Fibroblast of the aortic adventitia (primary cell): ENCODE data around the gene GMDS. TPM values are rescaled to one million over a fixed set of nuclear protein-coding genes. Genes with fewer than 3 reads are reported as not detected.

Experiments used
- DNase-seq: peaks from one replicate; pipeline ENCODE4 v3.0.0-alpha.2; 2010; ENCODE audit warnings: low read depth
- H3K4me3 ChIP-seq: 2 replicates; pipeline ENCODE4 v1.5.1; 2011; ENCODE audit warnings: low read depth, mild to moderate bottlenecking, control low read depth, low read length, moderate library complexity
- CTCF ChIP-seq: IDR thresholded peaks from 2 replicates; pipeline ENCODE4 v1.5.1; 2011; ENCODE audit warnings: mild to moderate bottlenecking, low read length, control low read depth, inconsistent platforms; ENCODE audit not compliant: insufficient read depth
- total RNA-seq: library from RNA; depleted of rRNA; stranded (reverse); fragments of >200 nt; gene quantifications from 2 replicates; pipeline ENCODE4 v1.2.3, GENCODE V29; 2012; ENCODE audit warnings: low replicate concordance

The GMDS gene
- total RNA-seq, 1 donor: 15.9 TPM

- DNase-seq: no peak
- H3K4me3 ChIP-seq: no peak overlapping the region
- no peak for TF ChIP-seq CTCF
Measured at GRCh38 chr6:1603708-1604107, 641.7 kb downstream of the GMDS start.

DNA sequence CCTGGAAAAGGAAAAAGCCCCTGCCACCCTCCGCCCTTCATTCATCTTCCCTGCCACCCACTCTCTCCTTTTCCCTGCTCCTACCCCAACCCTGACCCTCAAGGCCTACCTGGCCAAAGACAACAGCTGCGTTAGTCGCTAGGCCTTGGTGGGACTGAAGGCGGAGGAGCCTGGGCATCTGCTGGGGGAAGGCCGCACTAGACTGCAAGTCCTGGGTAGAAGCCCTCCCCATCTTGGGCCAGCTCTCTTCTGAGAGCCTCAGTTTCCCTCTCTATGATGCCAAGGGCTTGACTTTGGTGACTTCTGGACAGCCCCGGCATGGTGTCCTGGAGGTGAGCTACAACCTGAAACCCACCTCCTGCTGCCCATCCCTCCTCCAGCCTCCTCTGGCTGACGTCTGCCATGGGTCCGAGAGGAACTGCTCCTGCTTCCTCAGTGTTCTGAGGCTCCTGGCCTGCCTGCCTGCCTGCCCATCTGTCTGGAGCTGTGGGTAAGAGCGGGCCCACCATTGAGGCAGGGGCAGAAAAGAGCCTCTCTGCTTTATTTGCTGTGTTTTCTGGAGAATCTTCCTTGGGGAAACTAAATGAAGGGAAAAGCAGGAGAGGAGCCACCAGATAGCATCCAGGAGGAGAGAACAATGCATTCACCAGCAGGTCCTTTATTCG, 643.2 kb downstream of the GMDS start:
- no peak overlapping the region for H3K4me3 ChIP-seq
- TF ChIP-seq CTCF: no peak
- no peak for DNase-seq

GRCh38 chr6:1601158-1602048, 644.0 kb downstream of the GMDS start:
- H3K4me3 ChIP-seq: no peak overlapping the region
- TF ChIP-seq CTCF: no peak
- DNase-seq: no peak

DNA sequence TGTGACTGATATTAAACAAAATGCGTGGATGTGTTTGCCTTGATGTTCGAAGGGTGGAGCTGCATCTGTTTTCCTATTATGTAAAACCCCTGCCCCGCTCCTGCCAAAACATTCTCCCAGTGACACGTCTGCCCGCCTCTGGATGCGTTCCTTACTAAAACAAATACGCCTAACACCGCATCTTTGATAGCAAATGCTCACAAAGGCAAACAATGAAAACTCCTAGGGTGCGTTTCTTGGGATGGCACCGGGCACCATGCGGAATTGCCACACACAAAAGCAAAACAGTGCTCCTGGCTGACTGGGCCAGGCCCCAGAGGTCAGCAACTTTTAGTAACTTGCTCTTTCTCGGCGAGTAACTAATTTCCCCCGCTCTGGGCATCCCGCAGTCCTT, 644.6 kb downstream of the GMDS start:
- DNase-seq: no peak
- no peak for TF ChIP-seq CTCF
- H3K4me3 ChIP-seq: no peak overlapping the region

- TF ChIP-seq CTCF: no peak
- H3K4me3 ChIP-seq: no peak overlapping the region
- DNase-seq: no peak
Measured at GRCh38 chr6:1600063-1600763, 645.2 kb downstream of the GMDS start.

DNA sequence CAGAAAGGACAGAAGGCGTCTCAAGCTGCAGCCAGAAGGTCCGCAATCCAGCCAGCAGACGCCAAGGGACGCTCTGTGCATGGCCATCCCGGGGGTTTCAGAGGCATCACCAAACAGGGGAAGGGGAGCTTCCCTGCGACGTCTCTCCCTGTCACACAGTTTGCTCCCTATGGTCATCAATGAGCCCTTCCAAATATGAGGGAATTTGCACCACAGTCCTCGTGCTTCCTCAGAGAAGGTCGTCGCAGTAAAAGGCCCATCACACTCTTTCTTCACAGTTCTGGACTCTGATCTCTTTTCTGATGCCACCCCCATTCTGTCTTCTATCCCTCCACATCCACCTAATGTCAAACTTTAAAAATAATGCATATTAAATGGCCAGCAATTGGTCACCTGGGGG, 645.9 kb downstream of the GMDS start:
- no peak for TF ChIP-seq CTCF
- DNase-seq: no peak
- H3K4me3 ChIP-seq: no peak overlapping the region
